Esophagus (tissue), 2 donors: Measurements from ENCODE around the gene CD79B. TPM values are rescaled to one million over a fixed set of nuclear protein-coding genes. Genes with fewer than 3 reads are reported as not detected.
A peak's percentile ranks its signal among the peaks of the same experiment; 100 is the strongest.

Experiments
- H3K27ac ChIP-seq, 2 donors: one replicate each; pipeline ENCODE4 v1.5.1; 2013; ENCODE audit warnings: low read depth in 2 of 2, mild to moderate bottlenecking in 2 of 2, inconsistent platforms in 1 of 2, low read length in 1 of 2, moderate library complexity in 1 of 2
- H3K27me3 ChIP-seq, 2 donors: one replicate each; pipeline ENCODE4 v1.6.1; 2013; ENCODE audit warnings: low read length in 2 of 2, control low read depth in 1 of 2, mild to moderate bottlenecking in 1 of 2; ENCODE audit not compliant: insufficient read depth in 2 of 2, control insufficient read depth in 1 of 2
- H3K36me3 ChIP-seq, 2 donors: one replicate each; pipeline ENCODE4 v1.6.1; 2013; ENCODE audit warnings: low read length in 1 of 2; ENCODE audit not compliant: control insufficient read depth in 2 of 2, insufficient read depth in 2 of 2
- H3K4me1 ChIP-seq, 2 donors: one replicate each; pipeline ENCODE4 v1.6.1; 2013; ENCODE audit warnings: low read length in 1 of 2; ENCODE audit not compliant: control insufficient read depth in 2 of 2, insufficient read depth in 2 of 2
- H3K4me3 ChIP-seq, 2 donors: one replicate each; pipeline ENCODE4 v1.5.1; 2013; ENCODE audit warnings: low read length in 2 of 2, mild to moderate bottlenecking in 2 of 2, low read depth in 1 of 2, moderate library complexity in 1 of 2
- H3K9me3 ChIP-seq, 2 donors: one replicate each; pipeline ENCODE4 v1.6.1; 2013; ENCODE audit warnings: mild to moderate bottlenecking in 2 of 2, low read depth in 1 of 2, low read length in 1 of 2, moderate library complexity in 1 of 2; ENCODE audit not compliant: control insufficient read depth in 2 of 2, insufficient read depth in 1 of 2
- WGBS, 2 donors: extraction: QIAGEN DNeasy Blood & Tissue Kit; methylation state at CpG; one replicate each; pipeline ENCODE4 v1.1.7; 2013; 5-methylcytosine and 5-hydroxymethylcytosine counted together
- polyA plus RNA-seq, 2 donors: library from polyadenylated mRNA; stranded (reverse); fragments of 200-250 nt; gene quantifications; one replicate each; pipeline ENCODE4 v1.2.3, GENCODE V29; 2013
- donor health status: healthy with polysubstance abuse.
- donor health status: Bipolar disorder and iron deficiency.

CD79B gene
- polyA plus RNA-seq, 2 donors = 1.2 to 1.5 TPM

- Histone ChIP-seq H3K9me3 (no peaks in the 10 kb centered on the region), H3K4me1 (no peaks in the 10 kb centered on the region), H3K27me3 (no peaks in the 10 kb centered on the region), H3K27ac (no peak overlapping the region), H3K4me3 (no peak overlapping the region), H3K36me3 (no peaks in the 10 kb centered on the region)
- 86 to 87% methylated on average over 6 of the region's 6 CpGs for WGBS, 2 donors
Measured at GRCh38 chr17:63937319-63937718, 5.2 kb upstream of the CD79B start.

- peaks cover 0 to 10% of the 10 kb centered on the region in 2 donors for H3K4me1 ChIP-seq
- 73 to 76% methylated on average over 21 of the region's 21 CpGs for WGBS, 2 donors
- H3K4me3 ChIP-seq = no peak overlapping the region
- no peak overlapping the region for H3K27ac ChIP-seq
- H3K36me3 ChIP-seq = no peaks in the 10 kb centered on the region
- peaks cover 0 to 3% of the 10 kb centered on the region in 2 donors for H3K9me3 ChIP-seq
- no peaks in the 10 kb centered on the region for H3K27me3 ChIP-seq
Measured at GRCh38 chr17:63934183-63935112, 2.3 kb upstream of the CD79B start.

- 83 to 85% methylated on average over 8 of the region's 8 CpGs for WGBS, 2 donors
- no peaks in the 10 kb centered on the region for H3K36me3 ChIP-seq
- no peak overlapping the region for H3K27ac ChIP-seq
- H3K27me3 ChIP-seq = no peaks in the 10 kb centered on the region
- peaks cover 0 to 10% of the 10 kb centered on the region in 2 donors for H3K4me1 ChIP-seq
- no peak overlapping the region for H3K4me3 ChIP-seq
- H3K9me3 ChIP-seq = peaks cover 0 to 3% of the 10 kb centered on the region in 2 donors
Measured at GRCh38 chr17:63933598-63933997, 1.5 kb upstream of the CD79B start.

- WGBS, 2 donors = 95 to 97% methylated on average over 4 of the region's 4 CpGs
- peaks cover 0 to 13% of the 10 kb centered on the region in 2 donors for H3K4me1 ChIP-seq
- peaks cover 0 to 3% of the 10 kb centered on the region in 2 donors for H3K9me3 ChIP-seq
- H3K27me3 ChIP-seq = no peaks in the 10 kb centered on the region
- H3K27ac ChIP-seq = no peak overlapping the region
- no peak overlapping the region for H3K4me3 ChIP-seq
- H3K36me3 ChIP-seq = no peaks in the 10 kb centered on the region
Measured at GRCh38 chr17:63932721-63933120, 590 bp upstream of the CD79B start.

- WGBS, 2 donors = 60 to 64% methylated on average over 13 to 16 of the region's 16 CpGs
- peaks cover 0 to 3% of the 10 kb centered on the region in 2 donors for H3K9me3 ChIP-seq
- H3K27me3 ChIP-seq = no peaks in the 10 kb centered on the region
- no peak overlapping the region for H3K4me3 ChIP-seq
- H3K27ac ChIP-seq = peak overlapping the region; percentile 2 to 68
- no peaks in the 10 kb centered on the region for H3K36me3 ChIP-seq
- peaks cover 0 to 13% of the 10 kb centered on the region in 2 donors for H3K4me1 ChIP-seq
Measured at GRCh38 chr17:63930951-63931575, 1.1 kb downstream of the CD79B start.

- H3K36me3 ChIP-seq = no peaks in the 10 kb centered on the region
- H3K4me3 ChIP-seq = no peak overlapping the region
- H3K9me3 ChIP-seq = peaks cover 0 to 3% of the 10 kb centered on the region in 2 donors
- no peaks in the 10 kb centered on the region for H3K27me3 ChIP-seq
- 53 to 68% methylated on average over 24 of the region's 24 CpGs for WGBS, 2 donors
- no peak overlapping the region for H3K27ac ChIP-seq
- H3K4me1 ChIP-seq = peaks cover 0 to 13% of the 10 kb centered on the region in 2 donors
Measured at GRCh38 chr17:63929860-63930766, 2.0 kb downstream of the CD79B start.

- WGBS, 2 donors = 91 to 94% methylated on average over 10 of the region's 10 CpGs
- Histone ChIP-seq H3K9me3 (peaks cover 0 to 3% of the 10 kb centered on the region in 2 donors), H3K4me1 (peaks cover 0 to 13% of the 10 kb centered on the region in 2 donors), H3K27me3 (no peaks in the 10 kb centered on the region), H3K27ac (no peak overlapping the region), H3K36me3 (no peaks in the 10 kb centered on the region), H3K4me3 (no peak overlapping the region)
Measured at GRCh38 chr17:63928966-63929695, 3.0 kb downstream of the CD79B start.

GRCh38 chr17:63928172-63928666 is 3.9 kb downstream of the CD79B start:
- H3K9me3 ChIP-seq = peaks cover 0 to 3% of the 10 kb centered on the region in 2 donors
- whole genome bisulfite sequencing, 2 donors = 85 to 86% methylated on average over 10 of the region's 10 CpGs
- H3K36me3 ChIP-seq = no peaks in the 10 kb centered on the region
- no peaks in the 10 kb centered on the region for H3K27me3 ChIP-seq
- H3K4me3 ChIP-seq = no peak overlapping the region
- H3K4me1 ChIP-seq = peaks cover 0 to 13% of the 10 kb centered on the region in 2 donors
- no peak overlapping the region for H3K27ac ChIP-seq
